GM18526 (cell line): ENCODE measurements around the gene TSPAN1.

Experiments used
- POLR2A ChIP-seq: IDR thresholded peaks from 3 replicates; pipeline ENCODE4 v1.6.1; 2011; ENCODE audit not compliant: insufficient read length; ENCODE audit errors: extremely low read depth

Gene TSPAN1

GRCh38 chr1:46180082-46180616 lies 5.3 kb downstream of the TSPAN1 start:
- no peak for TF ChIP-seq POLR2A

- TF ChIP-seq POLR2A, result no peak
Observed at GRCh38 chr1:46181343-46182260, 6.7 kb downstream of the TSPAN1 start.

- no peak for TF ChIP-seq POLR2A
Observed at GRCh38 chr1:46183079-46183847, 8.4 kb downstream of the TSPAN1 start.

GRCh38 chr1:46183926-46184557 lies 9.2 kb downstream of the TSPAN1 start:
- TF ChIP-seq POLR2A, result no peak

GRCh38 chr1:46184920-46185658 lies 10.2 kb downstream of the TSPAN1 start:
- no peak for TF ChIP-seq POLR2A

GRCh38 chr1:46186076-46186475 lies 11.2 kb downstream of the TSPAN1 start:
- TF ChIP-seq POLR2A, result no peak

- no peak for TF ChIP-seq POLR2A
Observed at GRCh38 chr1:46187106-46187869, 12.4 kb downstream of the TSPAN1 start.

GRCh38 chr1:46188295-46189030 lies 13.6 kb downstream of the TSPAN1 start:
- TF ChIP-seq POLR2A, result no peak

GRCh38 chr1:46190539-46190938 lies 15.7 kb downstream of the TSPAN1 start:
- TF ChIP-seq POLR2A, result no peak

- TF ChIP-seq POLR2A, result no peak
Observed at GRCh38 chr1:46191033-46191701, 16.3 kb downstream of the TSPAN1 start.

- TF ChIP-seq POLR2A, result no peak
Observed at GRCh38 chr1:46192171-46192570, 17.3 kb downstream of the TSPAN1 start.

- TF ChIP-seq POLR2A, result no peak
Observed at GRCh38 chr1:46193285-46193684, 18.4 kb downstream of the TSPAN1 start.
